Endometrium (tissue), 2 donors: ENCODE results near the gene EFCAB13.

Experiments used
- FAIRE-seq: peaks from 2 replicates; lab custom pipeline; 2012; peaks lifted over from hg19 to GRCh38; lab: Jason Lieb, UNC
- donor health status: control.
- donor health status: control.

The EFCAB13 gene, protein sequence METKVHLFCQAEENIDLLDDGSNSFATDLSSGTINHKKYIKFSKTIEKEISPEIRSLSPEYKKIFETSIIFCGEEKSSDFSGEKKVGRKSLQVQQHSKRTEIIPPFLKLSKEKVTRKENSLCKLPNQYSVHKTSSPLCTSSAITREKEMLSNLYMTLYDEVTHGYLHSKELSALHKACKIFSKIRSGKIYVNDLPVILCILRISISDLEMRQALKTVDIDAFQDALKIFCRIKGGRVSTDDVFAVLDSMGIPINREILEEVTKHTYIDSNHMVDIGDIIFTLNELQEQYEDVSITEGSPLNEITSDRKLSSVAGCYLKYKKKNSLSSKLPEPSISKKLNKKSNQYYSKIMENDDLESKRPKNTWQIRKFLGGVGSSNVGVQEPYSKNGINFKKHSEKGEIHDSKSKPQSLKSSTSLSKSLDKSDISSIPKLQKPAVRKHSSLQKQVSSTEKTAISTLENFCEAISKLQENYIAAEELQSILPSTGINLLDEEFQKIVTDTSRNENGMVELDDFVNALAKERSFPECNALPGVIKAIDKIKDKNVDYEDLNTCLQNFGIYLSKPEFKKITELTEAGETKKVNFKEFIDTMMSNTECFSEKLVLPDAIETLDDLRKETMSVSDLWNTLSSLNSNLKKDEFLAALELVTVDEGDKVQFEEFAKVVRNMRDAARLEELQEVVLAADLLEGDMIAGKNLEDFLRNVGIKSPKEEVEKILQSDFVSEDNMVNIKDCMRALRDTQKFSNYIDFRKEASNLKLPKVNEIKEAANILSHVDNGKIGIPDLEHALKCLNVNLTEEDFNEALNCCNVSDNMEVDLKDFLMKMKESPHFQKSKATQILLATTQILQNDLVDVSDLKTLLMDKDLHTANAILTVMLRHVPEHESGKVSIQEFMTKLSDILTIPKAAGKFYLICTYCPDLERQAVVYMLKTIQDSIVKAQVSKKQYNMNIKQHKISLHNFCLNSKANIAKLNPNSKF

DNA sequence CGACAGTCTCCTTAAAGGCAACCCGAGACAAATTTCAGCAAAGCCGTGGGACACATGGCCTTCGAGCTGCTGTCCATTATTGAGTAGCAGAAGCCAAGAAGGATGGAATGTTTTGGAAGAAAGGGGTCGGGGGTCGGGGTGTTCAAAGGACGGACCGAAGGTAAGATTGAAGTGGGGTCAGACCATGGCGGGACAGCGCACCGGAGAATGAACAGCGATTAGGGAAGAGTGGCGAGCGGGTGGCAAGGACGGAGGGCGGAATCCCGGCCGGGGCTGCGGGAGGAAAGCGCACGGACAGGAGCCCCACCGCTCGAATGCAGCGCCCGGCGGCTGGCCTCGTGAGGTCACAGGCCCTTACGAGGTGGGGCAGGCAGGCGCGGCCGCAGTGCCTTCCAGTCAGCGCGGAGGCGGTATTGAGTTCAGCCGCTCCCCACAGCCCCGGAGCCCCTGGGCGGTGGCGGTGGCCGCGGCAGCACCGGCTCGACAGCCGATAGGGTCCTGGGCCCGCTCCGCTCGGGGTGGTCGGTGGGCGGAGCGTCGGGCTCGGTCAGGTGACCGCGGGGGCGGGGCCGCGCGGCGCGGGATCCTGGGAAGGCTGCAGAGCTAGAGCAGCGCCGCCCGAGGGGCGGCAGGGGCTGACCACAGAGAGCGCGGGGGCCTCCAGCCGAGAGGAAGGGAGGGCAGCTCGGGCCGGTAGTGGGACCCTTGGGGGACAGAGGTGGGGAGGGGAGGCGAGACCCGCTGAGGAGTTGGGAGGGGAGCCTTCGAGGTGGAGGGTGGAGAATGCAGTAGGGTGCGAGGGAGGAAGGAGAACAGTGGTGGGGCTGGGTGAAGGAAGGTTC is at the start of gene EFCAB13:
Gene EFCAB13, plus strand, starts transcription at position 574 of the 842 bp plus-strand sequence. CDS start 4,399 bp downstream, outside the sequence.
- no peak for FAIRE-seq

DNA sequence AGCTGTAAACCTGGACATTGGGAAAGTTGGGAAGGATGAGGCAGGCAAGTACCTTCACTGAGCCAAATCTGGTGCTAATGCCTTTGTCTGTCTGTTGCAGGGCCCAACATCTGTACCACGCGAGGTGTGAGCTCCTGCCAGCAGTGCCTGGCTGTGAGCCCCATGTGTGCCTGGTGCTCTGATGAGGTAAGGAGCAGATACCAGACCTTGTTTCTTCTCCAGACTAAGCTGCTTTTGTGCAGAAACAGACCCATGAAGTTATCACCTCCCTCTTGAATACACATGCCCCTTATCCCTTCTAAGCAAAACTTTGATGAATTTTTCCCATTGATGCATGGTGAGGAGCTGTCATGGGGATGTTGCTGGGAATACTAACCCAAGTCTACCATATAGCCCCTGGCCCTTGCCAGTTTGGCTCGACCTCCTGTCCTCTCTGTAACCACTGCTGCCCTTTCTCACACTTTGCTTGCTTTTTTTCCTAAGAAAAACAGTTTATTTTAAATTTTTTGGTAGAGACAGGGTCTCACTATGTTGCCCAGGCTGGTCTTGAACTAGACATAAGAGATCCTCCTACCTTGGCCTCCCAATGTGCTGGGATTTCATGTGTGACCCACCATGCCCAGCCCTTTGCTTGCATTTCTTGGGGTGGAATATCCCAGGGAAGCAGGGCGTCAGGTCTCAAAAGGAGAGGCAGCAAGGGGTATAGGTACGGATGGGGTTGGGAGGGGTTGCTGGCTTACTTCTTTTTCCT is 49.3 kb upstream of the EFCAB13 start:
- FAIRE-seq: no peak

DNA sequence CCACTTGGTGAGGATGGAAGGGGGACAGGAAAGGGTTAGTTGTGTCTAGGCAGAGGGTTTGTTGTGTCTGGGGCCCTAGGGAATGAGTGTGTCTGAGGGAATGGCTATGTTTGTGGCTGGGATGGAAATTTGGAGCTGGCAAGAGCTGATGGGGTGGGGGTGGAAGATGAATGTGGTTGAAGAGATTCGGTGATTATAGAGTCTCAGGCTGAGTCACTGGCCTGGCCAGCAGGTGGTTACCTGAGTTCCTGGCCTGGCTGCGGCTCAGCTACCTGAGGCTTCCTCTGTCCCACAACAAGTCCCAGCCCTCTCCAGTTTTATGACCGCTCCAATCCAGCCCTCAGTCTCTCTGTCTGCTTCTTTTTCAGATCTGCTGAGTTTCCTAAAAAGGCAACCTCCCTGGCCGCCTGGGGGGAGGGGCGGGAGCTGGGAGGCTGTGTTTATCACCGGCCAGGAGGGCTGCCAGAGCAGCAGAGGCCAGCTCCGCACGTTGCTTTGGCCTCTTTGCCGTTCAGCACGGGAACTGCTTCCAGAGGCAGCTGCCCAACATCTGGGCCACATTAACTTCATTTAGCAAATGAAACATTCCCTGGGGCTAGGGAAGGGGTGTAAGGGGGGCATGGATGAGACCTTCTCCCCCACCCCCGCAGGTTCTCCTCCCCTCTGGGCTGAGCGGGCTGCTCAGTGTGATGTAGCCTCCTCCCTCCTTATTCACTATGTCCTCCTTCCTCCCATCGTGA is 48.3 kb upstream of the EFCAB13 start:
- FAIRE-seq: peak; percentile 57

DNA sequence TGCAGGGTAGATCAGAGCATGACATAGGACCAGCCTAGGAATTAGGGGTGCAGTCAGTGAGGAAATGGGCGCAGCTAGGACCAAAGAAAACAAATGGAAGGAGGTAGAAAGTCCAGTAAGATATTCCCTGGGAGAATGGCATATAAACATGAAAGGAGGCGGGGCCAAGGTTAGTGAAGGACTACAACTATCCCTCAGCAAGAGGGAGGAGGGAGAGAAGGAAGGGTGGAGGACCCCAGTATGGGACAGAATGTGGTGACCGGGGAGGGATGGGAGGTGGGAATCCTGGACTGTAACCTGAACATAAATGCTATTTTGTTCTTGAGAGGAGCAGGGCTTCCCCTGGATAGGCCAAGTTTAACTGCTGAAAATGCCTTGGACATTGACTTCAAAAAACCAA is 47.3 kb upstream of the EFCAB13 start:
- FAIRE-seq: no peak

DNA sequence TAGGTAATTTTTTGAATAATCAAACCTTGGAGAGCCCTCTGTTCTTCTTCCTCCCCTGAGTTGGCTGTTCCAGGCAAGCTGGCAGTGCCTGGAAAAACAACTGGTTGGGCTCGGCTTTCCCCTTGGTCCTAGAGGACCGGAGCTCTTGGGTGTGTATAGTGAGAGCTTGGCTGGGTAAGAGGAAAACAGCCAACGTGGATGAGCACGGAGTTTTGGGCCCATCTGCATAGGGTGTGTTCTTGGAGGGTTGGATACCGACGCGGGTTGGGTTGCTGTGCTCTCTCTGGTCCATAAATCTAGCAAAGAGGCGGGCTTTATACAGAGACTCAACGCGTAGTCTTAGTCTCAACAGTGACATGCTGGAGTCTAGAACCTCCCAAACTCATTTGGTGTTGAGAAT is 46.9 kb upstream of the EFCAB13 start:
- FAIRE-seq: no peak

DNA sequence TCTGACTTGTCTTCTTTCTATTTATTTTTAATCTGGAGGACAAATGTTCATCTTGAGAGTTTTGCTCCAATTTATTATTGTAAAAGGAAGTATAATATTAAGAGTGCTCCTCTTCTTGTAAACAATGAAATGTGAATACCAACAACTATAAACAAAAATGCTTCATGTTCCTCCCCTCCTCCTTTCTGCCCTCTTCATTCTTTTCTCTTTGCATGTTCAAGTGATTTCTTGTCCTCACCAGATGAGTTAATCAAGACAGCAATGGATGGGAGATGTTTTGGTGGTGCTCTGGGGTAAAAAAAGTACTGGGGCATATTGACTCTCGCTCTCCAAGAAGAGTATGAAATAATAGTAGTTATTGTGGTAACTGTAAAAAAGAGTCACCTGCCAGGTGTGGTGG is 45.8 kb upstream of the EFCAB13 start:
- FAIRE-seq: no peak

DNA sequence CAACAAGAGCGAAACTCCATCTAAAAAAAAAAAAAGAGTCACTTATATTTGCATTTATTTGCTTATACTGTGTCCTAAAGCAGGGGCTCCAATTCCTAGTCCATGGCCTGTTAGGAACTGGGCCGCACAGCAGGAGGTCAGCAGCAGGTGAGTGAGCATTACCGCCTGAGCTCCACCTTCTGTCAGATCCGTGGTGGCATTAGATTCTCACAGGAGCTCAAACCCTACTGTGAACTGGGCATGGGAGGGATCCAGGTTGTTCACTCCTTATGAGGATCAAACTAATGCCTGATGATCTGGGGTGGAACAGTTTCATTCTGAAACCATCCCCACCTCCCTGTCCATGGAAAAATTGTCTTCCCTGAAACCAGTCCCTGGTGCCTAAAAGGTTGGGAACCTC is 45.2 kb upstream of the EFCAB13 start:
- no peak for FAIRE-seq

DNA sequence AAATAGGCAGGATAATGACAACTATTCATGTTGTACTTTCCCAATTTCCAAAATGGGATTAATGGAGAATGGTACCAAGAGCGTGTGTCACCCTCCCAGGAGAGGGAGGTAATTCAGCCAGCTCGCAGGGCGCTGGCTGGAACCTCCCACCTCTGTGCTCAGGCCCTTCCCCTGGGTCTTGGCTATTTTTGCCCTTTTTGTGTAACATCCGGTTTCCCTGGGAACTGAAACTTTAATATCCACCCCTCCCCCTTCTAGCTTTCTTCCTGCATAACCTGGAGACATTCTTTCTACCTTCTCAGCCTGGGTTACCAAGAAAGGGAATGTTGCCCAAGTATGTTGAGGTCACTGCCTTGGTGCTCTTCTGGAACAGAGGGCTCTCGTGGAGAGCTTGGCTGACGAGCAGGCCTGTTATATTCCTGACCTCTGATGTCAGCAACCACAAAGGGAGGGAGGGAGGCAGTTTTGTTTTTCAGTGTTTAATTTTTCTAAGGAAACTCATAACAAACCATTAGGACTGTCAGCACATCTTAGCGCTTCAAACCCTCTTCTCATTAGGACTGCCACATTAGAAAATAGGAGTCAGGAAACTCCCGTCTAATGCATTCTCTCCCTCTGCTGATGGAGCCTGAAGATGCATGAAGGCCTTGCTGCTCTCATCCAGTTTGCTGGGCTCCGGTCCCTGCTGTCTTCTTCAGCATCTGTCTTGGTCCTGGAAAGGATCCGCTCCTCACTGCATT is 44.5 kb upstream of the EFCAB13 start:
- FAIRE-seq: peak; percentile 92

DNA sequence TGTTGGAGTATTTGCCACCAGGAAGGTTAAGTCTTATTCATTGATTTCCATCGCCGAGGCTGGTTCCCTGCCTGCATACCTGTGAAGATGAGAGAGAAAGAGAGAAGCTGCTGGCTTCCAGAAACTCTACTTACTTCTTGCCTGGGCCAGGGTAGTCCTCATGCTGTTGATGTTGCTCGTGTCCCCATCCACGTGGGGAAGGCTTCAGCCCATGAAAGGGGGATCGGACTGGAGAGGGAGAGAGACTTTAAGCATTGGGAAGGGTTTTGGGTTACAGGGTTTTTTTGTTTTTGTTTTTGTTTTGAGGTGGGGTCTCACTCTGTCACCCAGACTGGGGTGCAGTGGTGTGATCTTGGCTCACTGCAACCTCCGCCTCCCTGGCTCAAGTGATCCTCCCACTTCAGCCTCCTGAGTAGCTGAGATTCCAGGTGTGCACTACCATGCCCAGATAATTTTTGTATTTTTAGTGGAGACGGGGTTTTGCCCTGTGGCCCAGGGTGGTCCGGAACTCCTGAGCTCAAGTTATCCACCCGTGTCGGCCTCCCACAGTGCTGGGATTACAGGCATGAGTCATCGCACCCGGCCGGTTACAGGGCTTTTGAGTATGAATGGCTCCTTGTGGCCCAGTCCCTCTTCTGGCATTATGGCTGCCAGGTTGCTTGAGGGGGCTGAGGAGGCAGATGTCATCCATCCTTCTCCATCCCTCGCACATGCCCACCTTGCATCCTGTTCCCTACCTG is 43.5 kb upstream of the EFCAB13 start:
- FAIRE-seq: no peak

DNA sequence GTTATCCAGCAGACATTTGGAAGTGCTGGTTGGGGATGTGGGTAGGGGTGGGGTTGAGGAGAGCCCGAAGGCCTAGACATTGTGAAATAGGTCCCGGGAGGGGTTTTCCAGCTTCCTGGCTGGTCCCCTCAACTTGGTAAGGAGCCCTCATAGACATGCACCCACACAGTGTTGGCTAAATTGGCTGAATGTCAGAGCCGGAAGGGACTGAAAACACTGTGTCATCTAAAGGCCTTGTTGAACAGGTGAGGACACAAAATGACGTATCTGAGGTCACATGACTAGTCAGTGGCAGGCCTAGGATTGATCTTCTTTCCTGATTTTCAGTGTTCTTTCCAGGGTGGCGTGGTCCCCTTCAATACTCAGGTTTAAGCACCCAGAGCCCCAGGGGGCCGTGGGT is 42.5 kb upstream of the EFCAB13 start:
- no peak for FAIRE-seq

DNA sequence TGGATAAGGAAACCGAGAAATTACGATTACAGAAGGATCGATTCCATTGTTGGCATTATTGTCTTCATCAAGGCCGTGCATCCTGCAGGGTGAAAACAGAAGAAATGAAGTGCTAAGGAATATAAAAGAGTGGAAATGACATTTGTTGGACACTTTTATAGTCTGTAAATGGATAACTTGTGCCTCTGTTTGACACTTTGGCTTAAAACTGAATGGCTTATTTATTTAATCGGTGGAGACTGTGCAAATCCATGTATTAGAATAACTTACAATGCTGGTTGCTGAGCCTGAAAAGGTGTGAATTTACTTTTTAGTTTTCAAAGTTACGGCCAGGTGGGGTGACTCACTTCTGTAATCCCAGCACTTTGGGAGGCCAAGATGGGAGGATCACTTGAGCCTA is 38.8 kb upstream of the EFCAB13 start:
- no peak for FAIRE-seq

DNA sequence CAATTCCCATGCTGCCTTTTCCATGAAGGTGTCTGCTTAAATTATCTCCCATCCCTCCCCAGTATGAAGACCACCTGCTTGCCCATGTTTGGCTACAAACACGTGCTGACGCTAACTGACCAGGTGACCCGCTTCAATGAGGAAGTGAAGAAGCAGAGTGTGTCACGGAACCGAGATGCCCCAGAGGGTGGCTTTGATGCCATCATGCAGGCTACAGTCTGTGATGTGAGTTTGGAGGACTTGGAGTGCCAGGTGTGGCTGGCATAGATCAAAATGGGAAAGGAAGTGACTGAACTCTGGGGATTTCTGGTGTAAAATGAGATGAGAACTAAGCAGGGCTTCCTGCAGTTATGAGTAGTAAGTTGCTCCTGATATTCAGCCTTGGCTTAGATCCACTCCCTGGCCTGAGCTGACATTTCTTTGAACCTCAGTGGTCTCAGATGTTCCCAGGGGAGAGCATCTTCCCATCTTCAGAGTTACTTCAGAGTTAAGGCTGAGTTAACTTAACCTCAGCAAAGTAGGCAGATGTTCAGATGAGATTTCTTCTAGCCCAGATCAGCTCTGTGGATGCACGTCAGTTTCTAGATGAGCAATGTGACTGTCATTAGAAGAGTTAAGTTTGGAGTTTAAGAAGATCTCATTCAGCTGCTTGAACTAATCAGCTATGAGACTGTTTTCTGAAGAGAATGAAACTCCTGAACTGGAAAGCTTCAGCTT is 37.4 kb upstream of the EFCAB13 start:
- FAIRE-seq: no peak

DNA sequence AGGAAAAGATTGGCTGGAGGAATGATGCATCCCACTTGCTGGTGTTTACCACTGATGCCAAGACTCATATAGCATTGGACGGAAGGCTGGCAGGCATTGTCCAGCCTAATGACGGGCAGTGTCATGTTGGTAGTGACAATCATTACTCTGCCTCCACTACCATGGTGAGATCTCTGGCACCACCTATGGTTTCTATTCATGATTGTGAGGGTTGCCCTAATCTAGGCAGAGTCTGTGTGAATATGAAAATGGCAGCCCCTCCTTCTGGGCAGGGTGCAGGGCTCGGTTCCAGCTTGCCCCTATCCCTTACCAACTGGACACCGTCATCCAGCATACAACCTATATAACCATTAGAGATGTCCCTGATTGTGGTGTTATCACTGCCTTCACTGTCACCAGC is 36.7 kb upstream of the EFCAB13 start:
- FAIRE-seq: no peak

DNA sequence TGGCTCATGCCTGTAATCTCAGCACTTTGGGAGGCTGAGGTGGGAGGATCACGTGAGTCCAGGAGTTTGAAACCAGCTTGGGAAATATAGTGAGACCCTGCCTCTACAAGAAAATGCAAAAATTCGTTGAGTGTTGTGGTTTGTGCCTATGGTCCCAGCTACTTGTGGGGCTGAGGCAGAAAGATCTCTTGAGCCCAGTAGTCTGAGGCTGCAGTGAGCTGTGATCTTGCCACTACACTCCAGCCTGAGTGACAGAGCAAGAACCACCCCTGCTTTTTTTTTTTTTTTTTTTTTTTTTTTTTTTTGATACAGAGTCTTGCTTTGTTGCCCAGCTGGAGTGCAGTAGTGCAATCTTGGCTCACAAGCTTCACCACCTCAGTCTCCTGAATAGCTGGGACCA is 36.1 kb upstream of the EFCAB13 start:
- FAIRE-seq: no peak

DNA sequence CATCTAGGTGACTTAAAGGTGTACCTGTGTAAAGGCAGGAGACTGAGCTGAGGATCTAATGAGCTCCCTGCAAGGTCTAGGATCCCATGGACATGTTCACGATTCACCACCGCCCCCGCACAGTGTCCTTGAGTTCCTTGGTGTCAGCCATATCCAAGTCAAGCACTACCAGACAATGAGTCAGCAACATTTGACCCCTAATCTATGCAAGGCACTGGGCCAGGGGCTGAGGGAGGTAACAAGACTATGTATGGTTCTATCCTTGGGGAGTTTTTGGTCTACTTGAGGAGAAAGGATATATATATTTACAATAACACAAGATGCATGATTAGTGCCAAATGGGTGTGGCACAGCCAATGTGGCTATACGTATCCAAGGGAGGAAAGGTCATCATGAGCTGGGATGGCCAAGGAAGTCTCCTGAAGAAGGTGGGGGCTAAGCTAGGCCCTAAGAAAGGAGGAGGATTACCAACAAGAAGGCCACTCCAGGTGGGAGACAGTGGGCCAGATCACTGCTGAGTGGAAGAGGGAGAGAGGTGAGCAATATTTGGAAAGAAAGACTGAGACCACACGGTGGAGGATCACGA is 35.1 kb upstream of the EFCAB13 start:
- FAIRE-seq: no peak

DNA sequence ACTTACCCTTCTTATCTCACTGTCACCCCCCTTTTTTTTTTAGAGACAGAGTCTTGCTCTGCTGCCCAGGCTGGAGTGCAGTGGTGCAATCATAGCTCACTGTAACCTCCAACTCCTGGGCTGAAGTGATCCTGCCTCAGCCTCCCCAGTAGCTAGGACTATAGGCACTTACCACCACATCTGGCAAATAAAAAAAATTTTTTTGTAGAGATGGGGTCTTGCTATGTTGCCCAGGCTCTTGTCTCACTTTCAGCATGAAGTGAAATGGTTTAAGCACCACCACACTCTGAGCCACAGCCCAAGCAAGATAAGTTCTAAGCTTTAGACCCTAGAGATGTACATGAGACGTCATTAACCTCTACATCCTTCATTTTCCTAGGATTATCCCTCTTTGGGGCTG is 34.5 kb upstream of the EFCAB13 start:
- FAIRE-seq: no peak

DNA sequence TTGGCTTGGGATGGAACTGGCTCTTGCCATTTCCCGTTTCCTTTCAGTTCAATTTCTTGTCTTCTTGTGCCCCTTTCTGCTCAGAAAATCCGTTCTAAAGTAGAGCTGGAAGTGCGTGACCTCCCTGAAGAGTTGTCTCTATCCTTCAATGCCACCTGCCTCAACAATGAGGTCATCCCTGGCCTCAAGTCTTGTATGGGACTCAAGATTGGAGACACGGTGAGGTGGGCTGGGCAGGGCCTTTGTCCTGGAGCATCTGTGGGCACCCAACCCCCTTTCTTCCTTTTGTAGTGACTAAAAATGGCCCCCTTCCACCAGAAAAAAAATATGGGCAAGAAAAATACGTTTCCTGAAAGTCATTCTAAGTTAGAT is 32.9 kb upstream of the EFCAB13 start:
- no peak for FAIRE-seq

DNA sequence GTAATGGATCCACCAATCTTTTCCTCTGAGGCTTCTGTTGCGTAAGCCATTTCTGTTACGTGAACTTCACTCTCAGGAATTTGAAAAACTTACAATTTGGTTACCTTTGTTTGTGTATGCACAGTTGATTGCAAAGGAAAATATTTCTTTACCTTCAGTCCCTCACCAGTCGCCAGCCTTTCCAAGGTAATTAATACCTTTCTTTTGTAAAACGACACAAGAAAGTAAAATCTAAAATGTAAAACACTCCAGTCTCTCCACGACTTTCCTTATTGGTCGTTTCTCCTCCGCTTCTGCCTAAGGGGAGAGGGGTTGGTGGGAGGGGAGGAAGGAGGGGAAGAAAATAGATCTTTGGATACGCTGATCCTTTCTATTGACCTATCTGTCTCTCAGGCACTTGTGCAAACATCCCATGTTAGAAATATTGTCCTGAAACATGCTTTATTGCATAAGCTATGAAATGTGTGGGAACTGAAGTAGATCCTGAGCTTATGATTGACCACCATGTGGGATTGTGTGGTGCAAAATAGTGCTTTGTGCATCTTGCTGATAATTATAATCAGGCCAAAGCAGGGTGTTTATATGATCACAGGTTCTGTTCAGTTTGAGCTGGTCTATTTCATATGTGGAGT is 32.4 kb upstream of the EFCAB13 start:
- no peak for FAIRE-seq
